Fibroblast of lung (primary cell): ENCODE results near the gene GPR15LG. TPM values are rescaled to one million over a fixed set of nuclear protein-coding genes. Genes with fewer than 3 reads are reported as not detected.
A peak's percentile ranks its signal among the peaks of the same experiment; 100 is the strongest.

Source experiments
- DNase-seq, 2 donors: peaks; one replicate each; pipeline versions ENCODE4 v3.0.0 to v3.0.0-alpha.2; 2010; ENCODE audit warnings: low read depth in 2 of 2
- H2AFZ ChIP-seq: 2 replicates; pipeline ENCODE4 v1.5.1; 2012; ENCODE audit warnings: low read length, control low read depth, inconsistent platforms
- H3K27ac ChIP-seq: 2 replicates; pipeline ENCODE4 v1.5.1; 2011; ENCODE audit warnings: low read length, control low read depth; ENCODE audit not compliant: insufficient read depth
- H3K27me3 ChIP-seq: 2 replicates; pipeline ENCODE4 v1.5.1; 2011; ENCODE audit warnings: mild to moderate bottlenecking, low read length; ENCODE audit not compliant: control insufficient read depth, insufficient read depth
- H3K36me3 ChIP-seq: 2 replicates; pipeline ENCODE4 v1.5.1; 2011; ENCODE audit warnings: low read length; ENCODE audit not compliant: control insufficient read depth, insufficient read depth
- H3K4me1 ChIP-seq: 2 replicates; pipeline ENCODE4 v1.5.1; 2011; ENCODE audit warnings: low read length; ENCODE audit not compliant: control insufficient read depth, insufficient read depth; ENCODE audit errors: extremely low read depth
- H3K4me2 ChIP-seq: 2 replicates; pipeline ENCODE4 v1.5.1; 2011; ENCODE audit warnings: low read length, control low read depth; ENCODE audit not compliant: insufficient read depth; ENCODE audit errors: extremely low read depth
- H3K4me3 ChIP-seq, 4 experiments: fragments of 200-600 bp in 1 of 4; sonication (generic) in 1 of 4; replicated peaks in 1 of 4; 2 replicates each; pipeline ENCODE4 v1.5.1; 2011 to 2016; ENCODE audit warnings: low read length in 4 of 4, low read depth in 3 of 4, mild to moderate bottlenecking in 3 of 4, control low read depth in 2 of 4, inconsistent platforms in 1 of 4, mixed read lengths in 1 of 4; ENCODE audit not compliant: insufficient read depth in 1 of 4; ENCODE audit errors: control extremely low read depth in 1 of 4
- H3K79me2 ChIP-seq: 2 replicates; pipeline ENCODE4 v1.5.1; 2012; ENCODE audit warnings: mild to moderate bottlenecking, low read length, inconsistent platforms; ENCODE audit not compliant: control insufficient read depth, insufficient read depth
- H3K9ac ChIP-seq: 2 replicates; pipeline ENCODE4 v1.5.1; 2011; ENCODE audit warnings: mild to moderate bottlenecking, low read length, control low read depth; ENCODE audit not compliant: insufficient read depth
- H3K9me3 ChIP-seq: 2 replicates; pipeline ENCODE4 v1.5.1; 2012; ENCODE audit warnings: low read depth, low read length; ENCODE audit not compliant: control insufficient read depth, insufficient read depth
- H4K20me1 ChIP-seq: 2 replicates; pipeline ENCODE4 v1.5.1; 2011; ENCODE audit warnings: low read length; ENCODE audit not compliant: control insufficient read depth, insufficient read depth; ENCODE audit errors: extremely low read depth
- EZH2 ChIP-seq: IDR thresholded peaks from 2 replicates; pipeline ENCODE4 v1.5.1; 2012; ENCODE audit warnings: low read length, control low read depth, mild to moderate bottlenecking; ENCODE audit errors: missing control alignments
- polyA plus RNA-seq, 2 donors: library from polyadenylated mRNA; depleted of rRNA in 1 of 2; stranded (reverse) in 1 of 2; unstranded in 1 of 2; fragments of >200 nt; gene quantifications; 2 replicates each; pipeline ENCODE4 v1.2.1, GENCODE V29; 2011 to 2012; ENCODE audit warnings: missing spikeins in 1 of 2
- total RNA-seq: library from RNA; depleted of rRNA; stranded (reverse); fragments of >200 nt; gene quantifications from 2 replicates; pipeline ENCODE4 v1.2.1, GENCODE V29; 2014
- TF ChIP-seq, protein P1 (sequence below), 2 donors: IDR thresholded peaks in 1 of 2; conservative IDR thresholded peaks in 1 of 2; 1 replicate in 1 of 2; 2 replicates in 1 of 2; pipeline ENCODE4 v1.5.1; 2011 to 2012; ENCODE audit warnings: low read length in 2 of 2, control low read depth in 1 of 2, inconsistent platforms in 1 of 2, low read depth in 1 of 2, mild to moderate bottlenecking in 1 of 2

The GPR15LG gene
- total and polyA plus RNA-seq, 2 donors (not counting 1 experiment from before 2014, with no cell fraction given), result not detected

DNA sequence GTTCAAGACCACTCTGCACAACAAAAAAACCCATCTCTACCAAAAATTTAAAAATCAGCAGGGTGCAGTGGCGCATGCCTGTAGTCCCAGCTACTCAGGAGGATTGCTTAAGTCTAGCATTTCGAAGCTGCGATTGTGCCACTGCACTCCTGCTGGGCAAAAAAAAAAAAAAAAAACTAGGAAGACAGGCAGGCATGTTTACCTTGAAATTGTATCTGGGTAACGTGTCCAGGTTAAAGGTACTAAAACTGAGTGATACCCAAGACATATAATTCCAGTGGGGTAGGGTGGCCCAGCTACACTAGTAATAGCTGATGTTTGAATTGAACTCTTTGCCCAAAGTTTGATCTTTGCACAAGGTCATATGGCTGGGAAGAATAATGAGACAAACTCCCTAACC is 18.1 kb upstream of the GPR15LG start:
- no peak overlapping the region for H3K27ac ChIP-seq
- TF ChIP-seq EZH2, result no peak
- TF ChIP-seq, protein P1, sequence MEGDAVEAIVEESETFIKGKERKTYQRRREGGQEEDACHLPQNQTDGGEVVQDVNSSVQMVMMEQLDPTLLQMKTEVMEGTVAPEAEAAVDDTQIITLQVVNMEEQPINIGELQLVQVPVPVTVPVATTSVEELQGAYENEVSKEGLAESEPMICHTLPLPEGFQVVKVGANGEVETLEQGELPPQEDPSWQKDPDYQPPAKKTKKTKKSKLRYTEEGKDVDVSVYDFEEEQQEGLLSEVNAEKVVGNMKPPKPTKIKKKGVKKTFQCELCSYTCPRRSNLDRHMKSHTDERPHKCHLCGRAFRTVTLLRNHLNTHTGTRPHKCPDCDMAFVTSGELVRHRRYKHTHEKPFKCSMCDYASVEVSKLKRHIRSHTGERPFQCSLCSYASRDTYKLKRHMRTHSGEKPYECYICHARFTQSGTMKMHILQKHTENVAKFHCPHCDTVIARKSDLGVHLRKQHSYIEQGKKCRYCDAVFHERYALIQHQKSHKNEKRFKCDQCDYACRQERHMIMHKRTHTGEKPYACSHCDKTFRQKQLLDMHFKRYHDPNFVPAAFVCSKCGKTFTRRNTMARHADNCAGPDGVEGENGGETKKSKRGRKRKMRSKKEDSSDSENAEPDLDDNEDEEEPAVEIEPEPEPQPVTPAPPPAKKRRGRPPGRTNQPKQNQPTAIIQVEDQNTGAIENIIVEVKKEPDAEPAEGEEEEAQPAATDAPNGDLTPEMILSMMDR (conservative IDR thresholded peaks at IDR 0.05 in 1 of 2, IDR thresholded peaks at IDR 0.05 in 1 of 2; ENCODE audit: low read depth in 1 of 2, low read length in 2 of 2), result no peak
- DNase-seq, result no peak
- no peaks in the 10 kb centered on the region for H4K20me1 ChIP-seq
- H3K4me2 ChIP-seq, result no peak overlapping the region
- no peak overlapping the region for H2AFZ ChIP-seq
- peaks cover 3% of the 10 kb centered on the region for H3K36me3 ChIP-seq
- no peak overlapping the region for H3K4me3 ChIP-seq
- no peak overlapping the region for H3K9ac ChIP-seq
- no peaks in the 10 kb centered on the region for H3K4me1 ChIP-seq
- H3K79me2 ChIP-seq, result no peaks in the 10 kb centered on the region
- H3K27me3 ChIP-seq, result no peaks in the 10 kb centered on the region
- no peaks in the 10 kb centered on the region for H3K9me3 ChIP-seq

DNA sequence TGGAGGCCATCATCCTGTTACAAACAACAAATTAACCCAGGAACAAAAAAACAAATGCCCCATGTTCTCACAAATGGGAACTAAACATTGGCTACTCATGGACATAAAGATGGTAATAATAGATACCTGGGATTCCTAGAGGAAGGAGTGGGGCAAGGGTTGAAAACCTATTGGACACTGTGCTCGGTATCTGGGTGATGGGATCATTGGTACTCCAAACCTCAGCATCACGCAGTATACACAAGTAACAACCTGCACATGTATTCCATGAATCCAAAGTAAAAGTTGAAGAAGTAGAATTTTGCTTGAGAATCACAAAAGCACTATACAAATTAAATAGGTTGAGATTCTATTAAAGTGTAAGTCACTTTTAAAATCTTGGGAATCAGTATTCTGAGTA is 17.6 kb upstream of the GPR15LG start:
- Histone ChIP-seq H3K79me2 (no peaks in the 10 kb centered on the region), H3K4me3 (no peak overlapping the region), H4K20me1 (no peaks in the 10 kb centered on the region), H2AFZ (no peak overlapping the region), H3K4me2 (no peak overlapping the region), H3K27me3 (no peaks in the 10 kb centered on the region), H3K27ac (no peak overlapping the region), H3K36me3 (peaks cover 3% of the 10 kb centered on the region), H3K9me3 (no peaks in the 10 kb centered on the region), H3K9ac (no peak overlapping the region), H3K4me1 (no peaks in the 10 kb centered on the region)
- DNase-seq, result no peak
- TF ChIP-seq, protein P1 (conservative IDR thresholded peaks at IDR 0.05 in 1 of 2, IDR thresholded peaks at IDR 0.05 in 1 of 2; ENCODE audit: low read depth in 1 of 2, low read length in 2 of 2), result no peak
- TF ChIP-seq EZH2, result no peak

DNA sequence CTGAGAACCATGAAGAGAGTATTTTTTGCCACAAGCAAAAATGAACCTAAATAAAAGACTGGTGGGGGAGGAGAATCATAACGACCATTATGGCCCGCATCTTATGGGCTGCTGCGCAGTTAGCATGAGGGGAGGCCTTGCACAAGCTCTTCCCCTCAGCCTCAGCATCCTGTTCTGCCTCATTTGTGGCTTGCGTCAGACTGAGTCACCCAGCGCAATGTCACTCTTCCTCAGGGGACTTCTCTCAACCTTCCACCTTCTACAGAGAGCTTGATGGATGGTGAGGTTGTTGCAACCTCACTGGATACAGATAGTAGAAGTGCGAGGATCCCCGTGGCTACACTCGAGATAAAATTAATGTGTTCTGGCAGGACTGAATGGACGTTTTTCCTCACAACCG is 16.8 kb upstream of the GPR15LG start:
- Histone ChIP-seq H3K9me3 (no peaks in the 10 kb centered on the region), H3K27ac (no peak overlapping the region), H3K4me3 (no peak overlapping the region), H3K4me1 (no peaks in the 10 kb centered on the region), H3K27me3 (no peaks in the 10 kb centered on the region), H3K4me2 (no peak overlapping the region), H3K79me2 (no peaks in the 10 kb centered on the region), H4K20me1 (no peaks in the 10 kb centered on the region), H3K9ac (no peak overlapping the region), H3K36me3 (peaks cover 3% of the 10 kb centered on the region), H2AFZ (no peak overlapping the region)
- peak in 1 of 2 donors; percentile 12 for DNase-seq
- TF ChIP-seq, protein P1 (conservative IDR thresholded peaks at IDR 0.05 in 1 of 2, IDR thresholded peaks at IDR 0.05 in 1 of 2; ENCODE audit: low read depth in 1 of 2, low read length in 2 of 2), result no peak
- no peak for TF ChIP-seq EZH2
